Fibroblast of mammary gland (primary cell): ENCODE results near the gene AGAP2.

Experiments used
- DNase-seq: peaks from one replicate; pipeline ENCODE4 v3.0.0-alpha.2; 2010; ENCODE audit warnings: low read depth
- H3K4me3 ChIP-seq: 2 replicates; pipeline ENCODE4 v1.5.1; 2011; ENCODE audit warnings: low read depth, mild to moderate bottlenecking, low read length, moderate library complexity; ENCODE audit not compliant: control insufficient read depth
- TF ChIP-seq, protein P1 (sequence below): conservative IDR thresholded peaks from 2 replicates; pipeline ENCODE4 v1.5.1; 2011; ENCODE audit warnings: low read depth, low read length, inconsistent platforms; ENCODE audit not compliant: control insufficient read depth, insufficient read depth

AGAP2 gene

DNA sequence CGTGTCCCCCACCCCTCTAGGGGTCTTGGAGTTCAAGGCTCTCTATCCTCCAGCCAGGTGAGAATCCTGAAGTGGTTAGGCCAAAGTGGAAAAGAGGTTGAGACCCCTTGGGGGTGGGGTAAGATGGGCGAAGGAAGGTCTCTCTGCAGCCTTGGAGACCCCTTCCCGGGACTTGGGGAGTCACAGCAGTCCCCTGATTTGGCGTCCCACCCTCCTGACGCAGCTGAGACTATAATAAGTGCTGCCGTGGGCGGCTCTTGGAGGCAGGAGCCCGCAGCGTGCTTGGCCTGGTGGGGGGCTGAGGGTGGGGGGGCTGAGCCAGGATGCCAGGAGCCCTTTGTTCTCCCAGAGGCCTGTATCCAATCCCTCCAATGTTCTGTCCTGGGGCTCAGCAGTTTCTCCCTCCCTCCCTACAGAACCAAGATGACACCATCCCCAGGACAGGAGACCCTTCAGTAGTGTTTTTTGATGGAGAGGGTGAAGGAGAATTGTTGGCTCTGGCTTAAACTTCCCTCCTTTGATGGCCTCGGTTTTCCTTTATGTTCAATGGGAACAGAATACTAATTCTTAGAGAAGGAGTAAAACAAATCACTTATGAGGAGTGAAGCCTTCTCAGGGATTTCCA, 1.5 kb upstream of the AGAP2 start:
- no peak overlapping the region for H3K4me3 ChIP-seq
- no peak for DNase-seq
- TF ChIP-seq, protein P1, sequence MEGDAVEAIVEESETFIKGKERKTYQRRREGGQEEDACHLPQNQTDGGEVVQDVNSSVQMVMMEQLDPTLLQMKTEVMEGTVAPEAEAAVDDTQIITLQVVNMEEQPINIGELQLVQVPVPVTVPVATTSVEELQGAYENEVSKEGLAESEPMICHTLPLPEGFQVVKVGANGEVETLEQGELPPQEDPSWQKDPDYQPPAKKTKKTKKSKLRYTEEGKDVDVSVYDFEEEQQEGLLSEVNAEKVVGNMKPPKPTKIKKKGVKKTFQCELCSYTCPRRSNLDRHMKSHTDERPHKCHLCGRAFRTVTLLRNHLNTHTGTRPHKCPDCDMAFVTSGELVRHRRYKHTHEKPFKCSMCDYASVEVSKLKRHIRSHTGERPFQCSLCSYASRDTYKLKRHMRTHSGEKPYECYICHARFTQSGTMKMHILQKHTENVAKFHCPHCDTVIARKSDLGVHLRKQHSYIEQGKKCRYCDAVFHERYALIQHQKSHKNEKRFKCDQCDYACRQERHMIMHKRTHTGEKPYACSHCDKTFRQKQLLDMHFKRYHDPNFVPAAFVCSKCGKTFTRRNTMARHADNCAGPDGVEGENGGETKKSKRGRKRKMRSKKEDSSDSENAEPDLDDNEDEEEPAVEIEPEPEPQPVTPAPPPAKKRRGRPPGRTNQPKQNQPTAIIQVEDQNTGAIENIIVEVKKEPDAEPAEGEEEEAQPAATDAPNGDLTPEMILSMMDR, result no peak

- DNase-seq, result no peak
- TF ChIP-seq, protein P1, result no peak
- no peak overlapping the region for H3K4me3 ChIP-seq
These were observed 845 bp upstream of the AGAP2 start for GRCh38 chr12:57739387-57739786.

GRCh38 chr12:57737467-57738460, 778 bp downstream of the AGAP2 start:
- H3K4me3 ChIP-seq, result peak overlapping the region; percentile 2
- no peak for DNase-seq
- TF ChIP-seq, protein P1, result no peak

DNA sequence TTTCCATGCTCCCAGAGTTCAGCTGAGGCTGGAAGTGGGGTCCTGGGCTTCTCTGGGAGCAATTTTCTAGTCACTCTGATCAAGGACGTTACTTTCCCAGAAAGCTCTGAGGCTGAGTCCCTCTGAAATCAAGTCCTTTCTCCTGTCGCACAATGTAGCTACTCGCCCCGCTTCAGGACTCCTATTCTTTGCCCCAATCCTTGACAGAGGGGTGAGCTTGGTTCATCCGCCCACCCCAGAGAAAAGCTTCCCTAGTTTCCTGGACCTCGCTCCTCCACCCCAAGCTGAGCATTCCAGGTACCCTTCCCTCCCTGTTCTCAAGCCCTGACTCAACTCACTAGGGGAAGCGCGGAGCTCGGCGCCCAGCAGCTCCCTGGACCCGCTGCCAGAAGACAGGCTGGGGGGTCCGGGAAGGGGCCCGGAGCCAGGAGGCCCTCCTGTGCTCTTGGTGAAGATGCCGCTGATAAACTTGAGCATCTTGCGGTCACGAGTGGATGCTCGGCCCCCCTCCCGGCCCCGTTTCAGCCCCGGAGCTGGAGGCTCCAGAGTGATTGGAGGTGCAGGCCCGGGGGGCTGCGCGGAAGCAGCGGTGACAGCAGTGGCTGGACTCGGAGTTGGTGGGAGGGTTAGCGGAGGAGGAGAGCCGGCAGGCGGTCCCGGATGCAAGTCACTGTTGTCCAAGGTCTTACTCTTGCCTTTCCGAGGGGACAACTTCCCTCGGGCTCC, 1.6 kb downstream of the AGAP2 start:
- H3K4me3 ChIP-seq, result no peak overlapping the region
- DNase-seq, result no peak
- TF ChIP-seq, protein P1, result no peak

GRCh38 chr12:57735952-57736740, 2.4 kb downstream of the AGAP2 start:
- peak overlapping the region; percentile 26 for H3K4me3 ChIP-seq
- peak; percentile 34 for DNase-seq
- TF ChIP-seq, protein P1, result peak; percentile 25
